ENCODE measurements around the gene GBP4. TPM values are rescaled to one million over a fixed set of nuclear protein-coding genes. Genes with fewer than 3 reads are reported as not detected.
"Not testable (repeated sequence)": the region's sequence is repeated elsewhere in the genome, so short reads cannot be mapped to it uniquely, and the experiment has no call there.

Gene GBP4, protein sequence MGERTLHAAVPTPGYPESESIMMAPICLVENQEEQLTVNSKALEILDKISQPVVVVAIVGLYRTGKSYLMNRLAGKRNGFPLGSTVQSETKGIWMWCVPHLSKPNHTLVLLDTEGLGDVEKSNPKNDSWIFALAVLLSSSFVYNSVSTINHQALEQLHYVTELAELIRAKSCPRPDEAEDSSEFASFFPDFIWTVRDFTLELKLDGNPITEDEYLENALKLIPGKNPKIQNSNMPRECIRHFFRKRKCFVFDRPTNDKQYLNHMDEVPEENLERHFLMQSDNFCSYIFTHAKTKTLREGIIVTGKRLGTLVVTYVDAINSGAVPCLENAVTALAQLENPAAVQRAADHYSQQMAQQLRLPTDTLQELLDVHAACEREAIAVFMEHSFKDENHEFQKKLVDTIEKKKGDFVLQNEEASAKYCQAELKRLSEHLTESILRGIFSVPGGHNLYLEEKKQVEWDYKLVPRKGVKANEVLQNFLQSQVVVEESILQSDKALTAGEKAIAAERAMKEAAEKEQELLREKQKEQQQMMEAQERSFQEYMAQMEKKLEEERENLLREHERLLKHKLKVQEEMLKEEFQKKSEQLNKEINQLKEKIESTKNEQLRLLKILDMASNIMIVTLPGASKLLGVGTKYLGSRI
- total RNA-seq (10 to 100 TPM in 2 of 7 donors, 1 to 10 TPM in 5; 5.7 to 23.7 (median 8.4) TPM), polyA plus RNA-seq (10 to 100 TPM; 16.8 to 40.8 TPM)
- long read RNA-seq, donor 1, full-length matches to known transcripts = 28 of 53 reads
- long read RNA-seq, donor 1, partial matches to known transcripts = 23 of 53 reads
- long read RNA-seq, donor 1, other reads (novel, unspliced or antisense) = 2 of 53 reads
- long read RNA-seq, donor 2, full-length matches to known transcripts = 3 of 3 reads
- long read RNA-seq, donor 2, partial matches to known transcripts = 0 of 3 reads
- long read RNA-seq, donor 2, other reads (novel, unspliced or antisense) = 0 of 3 reads
- long read RNA-seq, donor 3, full-length matches to known transcripts = 6 of 14 reads
- long read RNA-seq, donor 3, partial matches to known transcripts = 1 of 14 reads
- long read RNA-seq, donor 3, other reads (novel, unspliced or antisense) = 7 of 14 reads

DNA sequence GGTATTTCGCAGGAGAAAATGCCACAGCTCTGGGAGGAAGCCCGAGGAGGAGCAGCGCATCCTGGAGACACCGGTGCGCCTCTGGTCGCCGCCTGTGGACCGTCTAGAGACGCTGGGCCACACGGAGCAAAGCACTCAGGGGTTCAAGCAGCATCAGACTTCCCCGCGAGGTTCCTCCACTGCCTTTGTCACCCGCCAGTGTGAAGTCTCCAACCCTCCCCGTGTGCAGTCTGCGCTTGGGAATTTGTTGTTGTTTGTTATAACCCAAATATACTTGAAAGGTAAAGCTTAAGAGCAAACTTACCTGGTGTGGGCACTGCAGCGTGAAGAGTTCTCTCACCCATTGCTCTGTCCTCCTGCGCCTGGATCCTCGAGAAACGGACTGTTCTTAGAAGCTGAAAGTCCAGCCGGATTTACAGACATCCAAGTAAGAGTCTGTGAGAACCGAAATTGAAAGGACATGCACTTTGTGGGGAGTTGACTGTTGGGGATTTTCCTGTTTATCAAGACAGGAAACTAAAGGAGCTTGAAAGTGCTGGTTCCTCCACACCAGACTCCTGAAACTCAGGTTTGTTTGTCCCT is at the start of gene GBP4:
Gene GBP4 (minus strand): TSS at position 452 of the 582 bp plus-strand sequence. CDS start 108 bp downstream, at position 344.
- peak within 1 kb of the TSS; percentile 42 for H3K4me3 ChIP-seq
- peak within 1 kb of the TSS; percentile 60 to 82 for H3K27ac ChIP-seq
- DNase-seq = peak; percentile 49 to 63 (median 57)
- H3K36me3 ChIP-seq = no peaks in the 10 kb centered on the region
- H3K9me3 ChIP-seq = no peaks in the 10 kb centered on the region
- TF ChIP-seq POLR2A (IDR thresholded peaks at IDR 0.05) (no peak), EP300 (IDR thresholded peaks at IDR 0.05) (no peak)
- TF ChIP-seq, protein P1, sequence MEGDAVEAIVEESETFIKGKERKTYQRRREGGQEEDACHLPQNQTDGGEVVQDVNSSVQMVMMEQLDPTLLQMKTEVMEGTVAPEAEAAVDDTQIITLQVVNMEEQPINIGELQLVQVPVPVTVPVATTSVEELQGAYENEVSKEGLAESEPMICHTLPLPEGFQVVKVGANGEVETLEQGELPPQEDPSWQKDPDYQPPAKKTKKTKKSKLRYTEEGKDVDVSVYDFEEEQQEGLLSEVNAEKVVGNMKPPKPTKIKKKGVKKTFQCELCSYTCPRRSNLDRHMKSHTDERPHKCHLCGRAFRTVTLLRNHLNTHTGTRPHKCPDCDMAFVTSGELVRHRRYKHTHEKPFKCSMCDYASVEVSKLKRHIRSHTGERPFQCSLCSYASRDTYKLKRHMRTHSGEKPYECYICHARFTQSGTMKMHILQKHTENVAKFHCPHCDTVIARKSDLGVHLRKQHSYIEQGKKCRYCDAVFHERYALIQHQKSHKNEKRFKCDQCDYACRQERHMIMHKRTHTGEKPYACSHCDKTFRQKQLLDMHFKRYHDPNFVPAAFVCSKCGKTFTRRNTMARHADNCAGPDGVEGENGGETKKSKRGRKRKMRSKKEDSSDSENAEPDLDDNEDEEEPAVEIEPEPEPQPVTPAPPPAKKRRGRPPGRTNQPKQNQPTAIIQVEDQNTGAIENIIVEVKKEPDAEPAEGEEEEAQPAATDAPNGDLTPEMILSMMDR (IDR thresholded peaks at IDR 0.05) = no peak
- 1 to 27% (median 11%) methylated on average over 21 of the region's 21 CpGs for WGBS, 3 donors
- peaks cover 7% of the 10 kb centered on the region for H3K4me1 ChIP-seq (ENCODE audit: insufficient read depth)
- no peaks in the 10 kb centered on the region for H3K27me3 ChIP-seq
- intact Hi-C loops (cut with DNase I) = loop anchor here in 1 of 4 donors (10.0 kb wide), 1 partner anchor 76 kb away; the partner anchor contains the start of gene GBP5

DNA sequence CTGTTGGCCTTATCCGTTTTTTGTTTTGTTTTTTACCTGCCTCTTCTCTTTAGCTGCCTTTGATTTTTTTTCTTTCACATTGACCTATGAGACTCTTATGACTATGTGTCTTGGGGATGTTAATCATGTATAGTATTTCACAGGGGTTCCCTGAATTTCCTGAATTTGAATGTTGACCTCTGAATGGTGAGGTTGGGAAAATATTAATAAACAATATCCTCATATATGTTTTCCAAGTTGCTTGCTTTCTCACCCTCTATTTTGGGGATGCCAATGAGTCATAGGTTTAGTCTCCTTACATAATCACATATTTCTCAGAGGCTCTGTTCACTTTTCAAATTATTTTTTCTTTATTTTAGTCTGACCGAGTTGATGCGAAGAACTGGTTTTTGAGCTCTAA is 44.3 kb upstream of the GBP4 start:
- DNase-seq = no peak
- no peak for TF ChIP-seq POLR2A (IDR thresholded peaks at IDR 0.05)
- no peak for TF ChIP-seq EP300 (IDR thresholded peaks at IDR 0.05)
- TF ChIP-seq, protein P1 (IDR thresholded peaks at IDR 0.05) = no peak
- no peaks in the 10 kb centered on the region for H3K9me3 ChIP-seq
- WGBS, 3 donors = 88 to 94% (median 94%) methylated on average over 3 of the region's 3 CpGs
- H3K36me3 ChIP-seq = no peaks in the 10 kb centered on the region
- no peaks in the 10 kb centered on the region for H3K27me3 ChIP-seq
- H3K4me3 ChIP-seq = no peak overlapping the region
- H3K27ac ChIP-seq = no peak overlapping the region
- H3K4me1 ChIP-seq (ENCODE audit: insufficient read depth) = no peaks in the 10 kb centered on the region
- intact Hi-C loops (cut with DNase I) = no loop called here

DNA sequence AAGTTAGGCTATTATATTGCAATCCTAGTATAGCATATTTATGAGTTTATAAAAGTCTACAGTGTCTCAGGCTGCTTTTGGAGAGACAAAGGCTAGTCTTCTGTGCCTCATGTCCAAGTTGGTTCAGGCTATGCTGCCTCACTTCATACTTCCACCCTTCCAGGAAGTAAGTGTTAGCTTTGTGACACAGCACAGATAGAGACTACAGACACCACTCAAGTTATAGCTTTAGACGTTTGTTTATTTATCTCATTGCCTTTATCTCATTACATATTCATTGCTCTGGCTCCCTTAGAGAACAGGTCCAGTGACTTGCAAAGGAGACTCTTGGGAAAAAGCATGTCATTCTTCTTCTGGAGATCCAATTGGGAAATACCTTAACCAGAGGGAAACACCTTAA is 22.6 kb upstream of the GBP4 start:
- peak overlapping the region in 1 of 2 donors; percentile 37 for H3K27ac ChIP-seq
- H3K27me3 ChIP-seq = no peaks in the 10 kb centered on the region
- H3K9me3 ChIP-seq = no peaks in the 10 kb centered on the region
- TF ChIP-seq EP300 (IDR thresholded peaks at IDR 0.05) = no peak
- DNase-seq = no peak
- intact Hi-C loops (cut with DNase I) = no loop called here
- no peaks in the 10 kb centered on the region for H3K4me1 ChIP-seq (ENCODE audit: insufficient read depth)
- no peaks in the 10 kb centered on the region for H3K36me3 ChIP-seq
- no peak overlapping the region for H3K4me3 ChIP-seq
- WGBS, 3 donors = 37 to 59% (median 39%) methylated on average over 1 of the region's 1 CpG

DNA sequence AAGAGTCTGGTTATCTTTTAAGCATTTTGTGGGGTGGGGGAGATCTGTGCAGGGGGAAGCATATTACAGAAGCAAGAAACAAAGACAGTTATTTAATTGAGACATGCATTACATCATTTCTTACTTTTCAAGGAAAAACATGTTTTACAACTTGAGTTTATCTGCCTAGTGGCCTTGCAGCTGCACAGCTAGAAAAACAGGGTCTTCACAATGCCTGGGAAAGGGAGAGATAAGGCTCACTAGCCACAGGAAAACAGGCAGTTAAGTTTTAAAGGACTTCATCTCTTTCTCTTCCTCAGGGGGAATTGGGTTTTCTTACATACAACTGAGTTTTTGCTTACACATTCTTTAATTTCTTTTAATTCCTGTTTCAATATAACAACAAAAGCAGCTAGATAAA is 21.1 kb upstream of the GBP4 start:
- H3K27me3 ChIP-seq; intact Hi-C loops (cut with DNase I); H3K36me3 ChIP-seq: not testable (repeated sequence)

DNA sequence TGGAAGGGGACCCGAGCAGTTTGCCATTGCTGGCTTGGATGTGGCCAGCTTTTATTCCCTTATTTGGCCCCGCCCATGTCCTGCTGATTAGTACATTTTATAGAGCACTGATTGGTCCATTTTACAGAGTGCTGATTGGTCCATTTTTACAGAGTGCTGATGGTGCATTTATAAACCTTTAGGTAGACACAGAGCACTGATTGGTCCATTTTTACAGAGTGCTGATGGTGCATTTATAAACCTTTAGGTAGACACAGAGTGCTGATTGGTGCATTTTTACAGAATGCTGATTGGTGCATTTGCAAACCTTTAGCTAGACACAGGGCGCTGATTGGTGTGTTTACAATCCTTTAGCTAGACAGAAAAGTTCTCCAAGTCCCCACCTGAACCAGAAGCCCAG is 20.2 kb upstream of the GBP4 start:
- H3K27ac ChIP-seq; H3K36me3 ChIP-seq; intact Hi-C loops (cut with DNase I); H3K4me1 ChIP-seq (ENCODE audit: insufficient read depth); DNase-seq; H3K27me3 ChIP-seq; H3K9me3 ChIP-seq; H3K4me3 ChIP-seq: not testable (repeated sequence)
- 87 to 95% (median 94%) methylated on average over 3 of the region's 3 CpGs for WGBS, 3 donors

More for the DNA sequence above, 21.1 kb upstream of the GBP4 start:
- H3K4me1 ChIP-seq (ENCODE audit: insufficient read depth); H3K9me3 ChIP-seq; DNase-seq; H3K4me3 ChIP-seq: not testable (repeated sequence)
- peak overlapping the region in 1 of 2 donors; percentile 37 for H3K27ac ChIP-seq
